Neural crest cell (in vitro differentiated cells): ENCODE data around the gene TRIO. TPM values are rescaled to one million over a fixed set of nuclear protein-coding genes. Genes with fewer than 3 reads are reported as not detected.

ENCODE experiments used
- DNase-seq: peaks from one replicate; pipeline ENCODE4 v3.0.0; 2021; ENCODE audit warnings: low read depth, mixed read lengths, low spot score
- H3K27ac Mint-ChIP-seq: one replicate; pipeline ENCODE4 v1.8.0; 2021; ENCODE audit warnings: mild to moderate bottlenecking, mixed read lengths; ENCODE audit not compliant: unreplicated experiment
- H3K27me3 Mint-ChIP-seq: 2 replicates; pipeline ENCODE4 v1.8.0; 2021; ENCODE audit warnings: low read depth, mild to moderate bottlenecking, mixed read lengths
- H3K36me3 Mint-ChIP-seq: 2 replicates; pipeline ENCODE4 v1.8.0; 2021; ENCODE audit warnings: low read depth, mild to moderate bottlenecking, mixed read lengths
- H3K4me1 Mint-ChIP-seq: 2 replicates; pipeline ENCODE4 v1.8.0; 2021; ENCODE audit warnings: mixed read lengths
- H3K4me3 Mint-ChIP-seq: one replicate; pipeline ENCODE4 v1.8.0; 2021; ENCODE audit warnings: mild to moderate bottlenecking, mixed read lengths
- H3K9me3 Mint-ChIP-seq: 2 replicates; pipeline ENCODE4 v1.8.0; 2021; ENCODE audit warnings: mixed read lengths
- total RNA-seq: library from RNA; stranded (reverse); gene quantifications from 2 replicates; pipeline ENCODE4 v1.2.1, GENCODE V29; 2021
- TF ChIP-seq, protein P1 (sequence below): fragments of 200-600 bp; sonication (generic); conservative IDR thresholded peaks from 2 replicates; pipeline ENCODE4 v1.5.0; 2021; ENCODE audit warnings: antibody characterized with exemption, mild to moderate bottlenecking

The TRIO gene
- total RNA-seq, 1 donor from 2014 or later, result 134 TPM

- Mint-ChIP-seq H3K27me3 (no peaks in the 10 kb centered on the region), H3K4me1 (peaks cover 31% of the 10 kb centered on the region), H3K9me3 (no peaks in the 10 kb centered on the region), H3K4me3 (no peak overlapping the region), H3K27ac (no peak overlapping the region), H3K36me3 (peaks cover 23% of the 10 kb centered on the region)
- TF ChIP-seq, protein P1, sequence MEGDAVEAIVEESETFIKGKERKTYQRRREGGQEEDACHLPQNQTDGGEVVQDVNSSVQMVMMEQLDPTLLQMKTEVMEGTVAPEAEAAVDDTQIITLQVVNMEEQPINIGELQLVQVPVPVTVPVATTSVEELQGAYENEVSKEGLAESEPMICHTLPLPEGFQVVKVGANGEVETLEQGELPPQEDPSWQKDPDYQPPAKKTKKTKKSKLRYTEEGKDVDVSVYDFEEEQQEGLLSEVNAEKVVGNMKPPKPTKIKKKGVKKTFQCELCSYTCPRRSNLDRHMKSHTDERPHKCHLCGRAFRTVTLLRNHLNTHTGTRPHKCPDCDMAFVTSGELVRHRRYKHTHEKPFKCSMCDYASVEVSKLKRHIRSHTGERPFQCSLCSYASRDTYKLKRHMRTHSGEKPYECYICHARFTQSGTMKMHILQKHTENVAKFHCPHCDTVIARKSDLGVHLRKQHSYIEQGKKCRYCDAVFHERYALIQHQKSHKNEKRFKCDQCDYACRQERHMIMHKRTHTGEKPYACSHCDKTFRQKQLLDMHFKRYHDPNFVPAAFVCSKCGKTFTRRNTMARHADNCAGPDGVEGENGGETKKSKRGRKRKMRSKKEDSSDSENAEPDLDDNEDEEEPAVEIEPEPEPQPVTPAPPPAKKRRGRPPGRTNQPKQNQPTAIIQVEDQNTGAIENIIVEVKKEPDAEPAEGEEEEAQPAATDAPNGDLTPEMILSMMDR, result no peak
- DNase-seq, result no peak
Measured at GRCh38 chr5:14343376-14343775, 200.2 kb downstream of the TRIO start.

GRCh38 chr5:14347522-14347921 lies 204.4 kb downstream of the TRIO start:
- Mint-ChIP-seq H3K27me3 (no peaks in the 10 kb centered on the region), H3K4me3 (no peak overlapping the region), H3K27ac (peak overlapping the region; percentile 39), H3K36me3 (peaks cover 30% of the 10 kb centered on the region), H3K9me3 (no peaks in the 10 kb centered on the region), H3K4me1 (peaks cover 9% of the 10 kb centered on the region)
- TF ChIP-seq, protein P1, result no peak
- DNase-seq, result no peak

DNA sequence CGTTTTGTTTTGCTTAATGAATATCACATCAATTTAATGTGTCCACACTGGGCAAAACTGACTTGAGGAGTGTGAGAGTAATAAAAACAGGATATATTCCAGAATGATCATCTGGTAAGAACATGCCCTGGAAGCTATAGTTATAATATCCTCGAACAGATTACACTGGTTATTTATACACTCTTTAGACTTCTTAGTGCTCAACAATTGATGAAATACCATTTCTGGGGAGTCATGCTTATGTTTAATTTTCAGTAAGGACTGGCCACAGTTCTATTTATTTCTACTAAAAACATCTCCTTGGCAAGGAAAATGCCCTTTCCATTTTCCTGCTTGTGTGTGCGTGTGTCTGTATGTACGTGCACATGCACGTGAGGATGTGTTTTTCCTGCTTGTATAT lies 205.0 kb downstream of the TRIO start:
- TF ChIP-seq, protein P1, result no peak
- DNase-seq, result no peak
- no peak overlapping the region for H3K4me3 Mint-ChIP-seq
- no peaks in the 10 kb centered on the region for H3K27me3 Mint-ChIP-seq
- H3K9me3 Mint-ChIP-seq, result no peaks in the 10 kb centered on the region
- H3K36me3 Mint-ChIP-seq, result peaks cover 29% of the 10 kb centered on the region
- H3K4me1 Mint-ChIP-seq, result peaks cover 5% of the 10 kb centered on the region
- no peak overlapping the region for H3K27ac Mint-ChIP-seq

- peaks cover 27% of the 10 kb centered on the region for H3K36me3 Mint-ChIP-seq
- H3K27me3 Mint-ChIP-seq, result no peaks in the 10 kb centered on the region
- no peaks in the 10 kb centered on the region for H3K9me3 Mint-ChIP-seq
- H3K4me1 Mint-ChIP-seq, result no peaks in the 10 kb centered on the region
- no peak overlapping the region for H3K4me3 Mint-ChIP-seq
- TF ChIP-seq, protein P1, result no peak
- H3K27ac Mint-ChIP-seq, result no peak overlapping the region
- DNase-seq, result no peak
Measured at GRCh38 chr5:14349029-14349428, 205.9 kb downstream of the TRIO start.

GRCh38 chr5:14351086-14351661 lies 208.0 kb downstream of the TRIO start:
- Mint-ChIP-seq H3K4me1 (peaks cover under 1% of the 10 kb centered on the region), H3K27ac (no peak overlapping the region), H3K9me3 (no peaks in the 10 kb centered on the region), H3K27me3 (no peaks in the 10 kb centered on the region), H3K4me3 (no peak overlapping the region), H3K36me3 (peaks cover 19% of the 10 kb centered on the region)
- TF ChIP-seq, protein P1, result no peak
- no peak for DNase-seq
